Mesothelial cell of epicardium (in vitro differentiated cells): ENCODE data around the gene CELF2. TPM values are rescaled to one million over a fixed set of nuclear protein-coding genes. Genes with fewer than 3 reads are reported as not detected.
A peak's percentile ranks its signal among the peaks of the same experiment; 100 is the strongest.

ENCODE experiments used
- DNase-seq, 2 experiments: peaks; one replicate each; pipeline ENCODE4 v3.0.0; 2021; ENCODE audit warnings: low spot score in 2 of 2; ENCODE audit not compliant: unreplicated experiment in 2 of 2
- H3K27ac Mint-ChIP-seq: 2 replicates; pipeline ENCODE4 v1.8.0; 2021; ENCODE audit warnings: mixed read lengths
- H3K27me3 Mint-ChIP-seq: 2 replicates; pipeline ENCODE4 v1.8.0; 2021; ENCODE audit warnings: low read depth, mixed read lengths
- H3K36me3 Mint-ChIP-seq: 2 replicates; pipeline ENCODE4 v1.8.0; 2021; ENCODE audit warnings: mixed read lengths
- H3K4me1 Mint-ChIP-seq: 2 replicates; pipeline ENCODE4 v1.8.0; 2021; ENCODE audit warnings: mixed read lengths
- H3K4me3 Mint-ChIP-seq: 2 replicates; pipeline ENCODE4 v1.8.0; 2021; ENCODE audit warnings: mild to moderate bottlenecking, moderate library complexity, mixed read lengths
- H3K9me3 Mint-ChIP-seq: 2 replicates; pipeline ENCODE4 v1.8.0; 2021; ENCODE audit warnings: mixed read lengths
- CTCF ChIP-seq: fragments of 200-600 bp; sonication (generic); IDR thresholded peaks from one replicate; pipeline ENCODE4 v1.5.0; 2021; ENCODE audit warnings: antibody characterized with exemption; ENCODE audit not compliant: unreplicated experiment
- total RNA-seq: library from RNA; stranded (reverse); gene quantifications from 3 replicates; pipeline ENCODE4 v1.2.1, GENCODE V29; 2021

The CELF2 gene
- total RNA-seq, 1 donor from 2014 or later: 24.0 TPM

- no peak for DNase-seq
- Mint-ChIP-seq H3K27me3 (peaks cover 35% of the 10 kb centered on the region), H3K4me1 (peaks cover 14% of the 10 kb centered on the region), H3K36me3 (no peaks in the 10 kb centered on the region), H3K4me3 (no peak overlapping the region), H3K27ac (no peak overlapping the region), H3K9me3 (no peaks in the 10 kb centered on the region)
- TF ChIP-seq CTCF: no peak
Observed at GRCh38 chr10:11135709-11136108, 118.0 kb downstream of the CELF2 start.

GRCh38 chr10:11138314-11139033 lies 120.8 kb downstream of the CELF2 start:
- H3K4me3 Mint-ChIP-seq: no peak overlapping the region
- H3K9me3 Mint-ChIP-seq: peaks cover 3% of the 10 kb centered on the region
- H3K4me1 Mint-ChIP-seq: peaks cover 32% of the 10 kb centered on the region
- no peak for TF ChIP-seq CTCF
- H3K36me3 Mint-ChIP-seq: no peaks in the 10 kb centered on the region
- H3K27me3 Mint-ChIP-seq: peaks cover 29% of the 10 kb centered on the region
- no peak overlapping the region for H3K27ac Mint-ChIP-seq
- no peak for DNase-seq

GRCh38 chr10:11140963-11141362 lies 123.3 kb downstream of the CELF2 start:
- Mint-ChIP-seq H3K4me3 (no peak overlapping the region), H3K27me3 (peaks cover 11% of the 10 kb centered on the region), H3K27ac (peak overlapping the region; percentile 70)

DNA sequence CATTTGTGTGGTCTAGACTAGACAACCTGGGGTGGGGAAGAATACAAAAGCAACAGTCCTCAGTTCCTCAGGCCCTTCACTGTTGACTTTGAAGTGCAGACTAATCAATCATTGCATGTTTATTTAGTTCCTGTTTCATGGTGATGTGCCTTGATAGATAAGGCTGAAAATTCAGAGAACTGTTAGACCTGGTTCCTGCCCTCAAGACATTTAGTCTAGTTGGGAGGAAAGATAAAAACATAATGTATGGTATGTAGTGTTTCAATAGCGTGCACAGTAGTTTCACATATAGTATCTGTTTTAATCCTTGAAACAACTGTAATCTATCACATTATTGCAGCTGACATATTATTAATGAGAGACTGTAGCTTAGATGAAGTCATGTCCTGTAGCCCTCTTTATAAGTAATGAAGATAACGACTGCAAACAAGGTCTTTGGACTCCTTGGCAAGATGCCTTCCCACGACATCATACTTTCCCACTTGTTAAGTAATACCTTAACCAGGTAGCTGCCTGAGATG lies 124.0 kb downstream of the CELF2 start:
- Mint-ChIP-seq H3K4me1 (peaks cover 51% of the 10 kb centered on the region), H3K27me3 (peaks cover 11% of the 10 kb centered on the region), H3K4me3 (no peak overlapping the region), H3K27ac (peak overlapping the region; percentile 70), H3K36me3 (no peaks in the 10 kb centered on the region), H3K9me3 (peaks cover 3% of the 10 kb centered on the region)
- no peak for TF ChIP-seq CTCF
- no peak for DNase-seq

More at GRCh38 chr10:11140963-11141362, 123.3 kb downstream of the CELF2 start:
- no peak for TF ChIP-seq CTCF
- H3K9me3 Mint-ChIP-seq: peaks cover 3% of the 10 kb centered on the region
- H3K36me3 Mint-ChIP-seq: no peaks in the 10 kb centered on the region
- no peak for DNase-seq
- peaks cover 47% of the 10 kb centered on the region for H3K4me1 Mint-ChIP-seq

- H3K27me3 Mint-ChIP-seq: peaks cover 3% of the 10 kb centered on the region
- H3K27ac Mint-ChIP-seq: no peak overlapping the region
- H3K36me3 Mint-ChIP-seq: no peaks in the 10 kb centered on the region
- H3K9me3 Mint-ChIP-seq: peaks cover 3% of the 10 kb centered on the region
- DNase-seq: no peak
- H3K4me1 Mint-ChIP-seq: peaks cover 62% of the 10 kb centered on the region
- no peak overlapping the region for H3K4me3 Mint-ChIP-seq
- TF ChIP-seq CTCF: no peak
Observed at GRCh38 chr10:11142777-11143176, 125.1 kb downstream of the CELF2 start.
